Lower lobe of right lung (tissue), 2 donors: Measurements from ENCODE around the gene CPA2. TPM values are rescaled to one million over a fixed set of nuclear protein-coding genes. Genes with fewer than 3 reads are reported as not detected.

ENCODE experiments used
- ATAC-seq, 2 donors: fragments of 200-7000 bp; cut with Tn5 transposase; one replicate each; pipeline ENCODE4 v1.9.1; 2020 to 2022; ENCODE audit warnings: mild to moderate bottlenecking in 2 of 2, moderate library complexity in 2 of 2
- DNase-seq: peaks from one replicate; pipeline ENCODE4 v3.0.0-alpha.2; 2020
- H3K27ac ChIP-seq: fragments of 200-600 bp; one replicate; pipeline ENCODE4 v1.8.0; 2022
- H3K27me3 ChIP-seq: fragments of 200-600 bp; one replicate; pipeline ENCODE4 v1.8.0; 2022; ENCODE audit warnings: low read depth
- H3K36me3 ChIP-seq: fragments of 200-600 bp; one replicate; pipeline ENCODE4 v1.8.0; 2022; ENCODE audit warnings: mild to moderate bottlenecking
- H3K4me1 ChIP-seq: fragments of 200-600 bp; one replicate; pipeline ENCODE4 v1.8.0; 2022
- H3K4me3 ChIP-seq: fragments of 200-600 bp; one replicate; pipeline ENCODE4 v1.8.0; 2022; ENCODE audit warnings: mild to moderate bottlenecking
- H3K9me3 ChIP-seq: fragments of 200-600 bp; one replicate; pipeline ENCODE4 v1.8.0; 2022
- intact Hi-C: fragments of 100-400 bp; cut with DNase I; formaldehyde crosslinking; loops from one replicate; pipeline ENCODE4 v1.11.0; 2022
- total RNA-seq: library from RNA; stranded (reverse); fragmentation: NEBNext Ultra II Directional; extraction: Animal tissue kit (Norgen Biotek cat#: 25700); gene quantifications from one replicate; pipeline ENCODE4 v1.2.1, GENCODE V29; 2021
- TF ChIP-seq, protein P1 (sequence below): fragments of 200-600 bp; IDR thresholded peaks from one replicate; pipeline ENCODE4 v1.8.0; 2022; ENCODE audit warnings: antibody characterized with exemption, mild to moderate bottlenecking
- donor health status: DM: no; HTN: yes; CAD: no; lungs with severe emphysema.

The CPA2 gene
- total RNA-seq, 1 donor from 2014 or later = not detected

DNA sequence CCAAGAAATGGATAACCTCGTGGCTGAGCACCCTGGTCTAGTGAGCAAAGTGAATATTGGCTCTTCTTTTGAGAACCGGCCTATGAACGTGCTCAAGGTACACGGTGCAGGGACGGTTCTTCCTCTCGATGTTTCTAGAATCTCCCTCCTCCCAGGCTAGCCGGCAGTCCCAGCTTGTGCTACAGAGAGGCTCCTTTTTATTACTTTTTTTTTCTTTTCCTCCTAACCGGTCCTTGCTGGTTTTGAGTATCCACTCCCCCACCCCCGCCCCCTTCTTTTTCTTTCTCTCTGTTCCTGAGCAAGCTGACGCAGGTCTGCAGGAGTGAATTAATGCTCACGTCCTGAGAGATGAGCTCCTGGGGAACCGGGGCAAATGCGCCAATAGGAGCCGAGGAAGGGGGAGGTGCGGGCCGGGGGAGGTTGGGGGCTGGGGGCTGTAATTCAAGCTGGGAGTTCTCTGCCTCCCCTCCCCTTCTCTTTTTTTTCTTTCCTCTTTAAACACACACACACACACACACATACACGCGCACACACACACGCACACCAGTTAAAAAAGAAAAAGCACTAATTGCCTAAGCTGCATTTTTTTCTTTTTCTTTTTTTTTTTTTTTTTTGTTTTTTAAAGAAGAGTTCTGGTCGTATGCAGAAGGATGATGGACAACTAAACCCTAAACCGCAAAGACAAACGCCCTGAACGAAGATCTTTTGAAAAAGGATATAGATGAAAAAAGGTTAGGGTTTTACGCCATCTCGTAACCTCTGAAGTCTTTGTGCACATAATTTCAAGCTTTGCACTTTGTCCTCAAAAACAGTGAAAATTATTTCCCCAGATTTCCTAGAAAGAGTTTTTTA lies 6.6 kb downstream of the CPA2 start:
- ATAC-seq (no peak), DNase-seq (no peak)
- peak overlapping the region; percentile 31 for H3K4me3 ChIP-seq
- no peak overlapping the region for H3K27ac ChIP-seq
- no peaks in the 10 kb centered on the region for H3K9me3 ChIP-seq
- peaks cover 11% of the 10 kb centered on the region for H3K4me1 ChIP-seq
- peaks cover 3% of the 10 kb centered on the region for H3K27me3 ChIP-seq
- intact Hi-C loops = no loop called here
- H3K36me3 ChIP-seq = no peaks in the 10 kb centered on the region
- TF ChIP-seq, protein P1, sequence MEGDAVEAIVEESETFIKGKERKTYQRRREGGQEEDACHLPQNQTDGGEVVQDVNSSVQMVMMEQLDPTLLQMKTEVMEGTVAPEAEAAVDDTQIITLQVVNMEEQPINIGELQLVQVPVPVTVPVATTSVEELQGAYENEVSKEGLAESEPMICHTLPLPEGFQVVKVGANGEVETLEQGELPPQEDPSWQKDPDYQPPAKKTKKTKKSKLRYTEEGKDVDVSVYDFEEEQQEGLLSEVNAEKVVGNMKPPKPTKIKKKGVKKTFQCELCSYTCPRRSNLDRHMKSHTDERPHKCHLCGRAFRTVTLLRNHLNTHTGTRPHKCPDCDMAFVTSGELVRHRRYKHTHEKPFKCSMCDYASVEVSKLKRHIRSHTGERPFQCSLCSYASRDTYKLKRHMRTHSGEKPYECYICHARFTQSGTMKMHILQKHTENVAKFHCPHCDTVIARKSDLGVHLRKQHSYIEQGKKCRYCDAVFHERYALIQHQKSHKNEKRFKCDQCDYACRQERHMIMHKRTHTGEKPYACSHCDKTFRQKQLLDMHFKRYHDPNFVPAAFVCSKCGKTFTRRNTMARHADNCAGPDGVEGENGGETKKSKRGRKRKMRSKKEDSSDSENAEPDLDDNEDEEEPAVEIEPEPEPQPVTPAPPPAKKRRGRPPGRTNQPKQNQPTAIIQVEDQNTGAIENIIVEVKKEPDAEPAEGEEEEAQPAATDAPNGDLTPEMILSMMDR = no peak

DNA sequence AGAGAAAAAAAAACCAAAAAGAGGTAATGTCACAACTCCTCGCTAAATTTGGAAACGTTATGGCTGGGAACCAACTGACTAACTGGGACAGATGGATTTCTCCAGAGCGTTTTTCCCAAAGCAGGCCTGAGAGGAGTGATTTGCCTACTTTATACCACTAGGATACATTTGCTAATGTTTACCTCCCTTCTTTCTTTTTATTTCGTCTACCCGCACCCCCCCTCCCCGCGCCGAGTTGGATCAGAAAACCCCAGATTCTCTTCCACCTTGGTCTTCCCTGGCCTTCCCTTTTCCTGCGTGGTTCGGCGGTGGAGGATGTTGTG lies 7.2 kb downstream of the CPA2 start:
- TF ChIP-seq, protein P1 = no peak
- DNase-seq (no peak), ATAC-seq (no peak)
- Histone ChIP-seq H3K4me3 (peak overlapping the region; percentile 17), H3K36me3 (no peaks in the 10 kb centered on the region), H3K4me1 (peaks cover 11% of the 10 kb centered on the region), H3K9me3 (no peaks in the 10 kb centered on the region), H3K27ac (no peak overlapping the region), H3K27me3 (no peaks in the 10 kb centered on the region)
- intact Hi-C loops = no loop called here

DNA sequence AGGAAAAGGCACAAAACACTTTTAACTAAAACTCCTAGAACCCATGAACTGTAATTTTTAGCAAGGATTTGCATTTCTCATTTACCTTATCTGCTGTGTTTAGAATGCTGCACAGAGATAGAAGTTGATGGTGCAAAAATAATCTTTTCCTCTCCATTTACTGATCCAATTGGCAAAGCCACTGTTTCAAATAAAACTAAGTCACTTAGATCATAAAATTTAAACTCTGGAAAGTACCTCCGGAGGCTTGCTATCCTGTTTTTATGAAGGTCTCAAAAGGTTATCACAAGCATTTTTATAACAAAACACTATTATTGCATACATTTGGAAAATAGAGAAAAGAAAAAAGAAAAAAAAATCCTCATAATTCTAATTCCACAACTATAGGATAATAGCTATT lies 7.6 kb downstream of the CPA2 start:
- no peaks in the 10 kb centered on the region for H3K27me3 ChIP-seq
- no peak overlapping the region for H3K27ac ChIP-seq
- H3K9me3 ChIP-seq = no peaks in the 10 kb centered on the region
- peaks cover 11% of the 10 kb centered on the region for H3K4me1 ChIP-seq
- no peaks in the 10 kb centered on the region for H3K36me3 ChIP-seq
- no peak overlapping the region for H3K4me3 ChIP-seq
- intact Hi-C loops = no loop called here
- ATAC-seq (no peak), DNase-seq (no peak)
- TF ChIP-seq, protein P1 = no peak

DNA sequence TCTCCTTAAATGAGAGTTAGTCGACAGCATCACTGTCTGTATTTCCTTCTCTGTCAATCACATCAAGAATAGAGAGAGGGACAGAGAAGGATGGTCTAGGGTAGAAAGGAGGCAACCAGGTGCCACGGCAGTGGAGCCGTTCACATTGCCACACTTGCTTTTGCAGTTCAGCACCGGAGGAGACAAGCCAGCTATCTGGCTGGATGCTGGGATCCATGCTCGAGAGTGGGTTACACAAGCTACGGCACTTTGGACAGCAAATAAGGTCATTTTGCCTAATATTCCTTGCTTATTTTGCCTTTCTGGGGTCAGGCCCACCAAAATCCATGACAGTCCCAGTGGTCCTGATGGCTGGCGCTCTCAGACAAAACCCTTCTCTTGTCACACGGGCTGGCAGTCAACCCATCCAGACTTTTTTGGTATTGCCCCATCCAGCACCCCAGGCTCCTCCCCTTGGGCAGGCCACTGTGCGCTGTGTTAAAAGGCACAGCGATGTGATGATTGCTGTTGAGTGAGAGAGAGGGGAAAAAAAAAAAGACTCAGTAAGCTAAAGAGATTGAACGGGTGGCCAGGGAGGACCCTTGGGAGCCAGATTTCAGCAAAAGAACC lies 8.4 kb downstream of the CPA2 start:
- intact Hi-C loops = no loop called here
- DNase-seq (no peak), ATAC-seq (no peak)
- no peaks in the 10 kb centered on the region for H3K9me3 ChIP-seq
- H3K27me3 ChIP-seq = no peaks in the 10 kb centered on the region
- TF ChIP-seq, protein P1 = no peak
- peaks cover 11% of the 10 kb centered on the region for H3K4me1 ChIP-seq
- no peaks in the 10 kb centered on the region for H3K36me3 ChIP-seq
- no peak overlapping the region for H3K27ac ChIP-seq
- H3K4me3 ChIP-seq = no peak overlapping the region

DNA sequence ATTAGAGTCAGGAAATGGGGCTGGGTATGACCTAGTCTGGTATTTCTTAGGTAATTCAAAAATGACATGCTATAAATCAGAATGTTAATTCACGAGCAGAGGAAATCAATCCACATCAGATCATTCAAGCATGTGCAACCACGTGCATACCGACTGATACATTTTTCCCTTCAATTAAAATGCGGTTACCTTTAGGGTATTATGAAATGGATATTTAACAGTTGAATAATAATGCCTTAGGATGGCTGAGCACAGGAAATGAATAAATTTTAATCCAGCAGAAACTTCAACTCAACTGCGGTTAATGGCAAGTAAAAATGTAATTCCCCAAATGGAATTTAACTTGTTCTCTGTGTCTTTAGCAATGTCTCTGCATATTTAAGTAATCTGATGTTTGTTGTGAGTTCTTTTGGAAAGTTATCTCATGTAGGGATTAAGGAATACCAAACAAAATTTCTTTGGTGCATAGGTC lies 9.2 kb downstream of the CPA2 start:
- no peak for ATAC-seq
- TF ChIP-seq, protein P1 = no peak
- intact Hi-C loops = no loop called here

More for the DNA sequence above, 9.2 kb downstream of the CPA2 start:
- Histone ChIP-seq H3K4me3 (no peak overlapping the region), H3K9me3 (no peaks in the 10 kb centered on the region), H3K4me1 (peaks cover 11% of the 10 kb centered on the region), H3K36me3 (no peaks in the 10 kb centered on the region), H3K27ac (no peak overlapping the region), H3K27me3 (no peaks in the 10 kb centered on the region)
- DNase-seq = no peak
